ENCODE measurements around the gene BASP1. TPM values are rescaled to one million over a fixed set of nuclear protein-coding genes. Genes with fewer than 3 reads are reported as not detected.

BASP1 gene
- total RNA-seq, 1 experiment from 2014 or later = 0.34 TPM

- BruUV-seq (replicated peaks) = no TSS peak
- POLR2A ChIA-PET = no interaction called here
- intact Hi-C loops (cut with micrococcal nuclease) = no loop called here
- no peaks in the 10 kb centered on the region for H4K20me1 ChIP-seq (ENCODE audit: insufficient read depth)
- H3K4me2 ChIP-seq (ENCODE audit: low read length) = no peak overlapping the region
- H3K27ac ChIP-seq (ENCODE audit: low read depth, low read length) = no peak overlapping the region
- no peak for DNase-seq (ENCODE audit: low read depth, low spot score)
- ATAC-seq = no peak
- H3K4me1 ChIP-seq (ENCODE audit: control insufficient read depth in 1 of 2, insufficient read depth in 2 of 2, low read length in 2 of 2) = no peaks in the 10 kb centered on the region
- TF ChIP-seq ELF1 (IDR thresholded peaks at IDR 0.05; ENCODE audit: borderline replicate concordance, low read depth) = no peak
- TF ChIP-seq, protein P1, sequence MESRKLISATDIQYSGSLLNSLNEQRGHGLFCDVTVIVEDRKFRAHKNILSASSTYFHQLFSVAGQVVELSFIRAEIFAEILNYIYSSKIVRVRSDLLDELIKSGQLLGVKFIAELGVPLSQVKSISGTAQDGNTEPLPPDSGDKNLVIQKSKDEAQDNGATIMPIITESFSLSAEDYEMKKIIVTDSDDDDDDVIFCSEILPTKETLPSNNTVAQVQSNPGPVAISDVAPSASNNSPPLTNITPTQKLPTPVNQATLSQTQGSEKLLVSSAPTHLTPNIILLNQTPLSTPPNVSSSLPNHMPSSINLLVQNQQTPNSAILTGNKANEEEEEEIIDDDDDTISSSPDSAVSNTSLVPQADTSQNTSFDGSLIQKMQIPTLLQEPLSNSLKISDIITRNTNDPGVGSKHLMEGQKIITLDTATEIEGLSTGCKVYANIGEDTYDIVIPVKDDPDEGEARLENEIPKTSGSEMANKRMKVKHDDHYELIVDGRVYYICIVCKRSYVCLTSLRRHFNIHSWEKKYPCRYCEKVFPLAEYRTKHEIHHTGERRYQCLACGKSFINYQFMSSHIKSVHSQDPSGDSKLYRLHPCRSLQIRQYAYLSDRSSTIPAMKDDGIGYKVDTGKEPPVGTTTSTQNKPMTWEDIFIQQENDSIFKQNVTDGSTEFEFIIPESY (IDR thresholded peaks at IDR 0.05; ENCODE audit: extremely low read depth, insufficient replicate concordance, low read length) = no peak
- no peak for TF ChIP-seq EZH2phosphoT487 (IDR thresholded peaks at IDR 0.05; ENCODE audit: borderline replicate concordance)
- TF ChIP-seq, protein P2, sequence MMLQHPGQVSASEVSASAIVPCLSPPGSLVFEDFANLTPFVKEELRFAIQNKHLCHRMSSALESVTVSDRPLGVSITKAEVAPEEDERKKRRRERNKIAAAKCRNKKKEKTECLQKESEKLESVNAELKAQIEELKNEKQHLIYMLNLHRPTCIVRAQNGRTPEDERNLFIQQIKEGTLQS (IDR thresholded peaks at IDR 0.05) = no peak
- no peak for TF ChIP-seq POLR2AphosphoS5 (IDR thresholded peaks at IDR 0.05; ENCODE audit: low read depth, low read length)
- no peak for TF ChIP-seq CBX3 (IDR thresholded peaks at IDR 0.05; ENCODE audit: low read depth)
- TF ChIP-seq ZFX (IDR thresholded peaks at IDR 0.05) = no peak
- no peak for TF ChIP-seq YY1 (IDR thresholded peaks at IDR 0.05; ENCODE audit: extremely low read depth, insufficient replicate concordance, low read depth, low read length)
- TF ChIP-seq SP1 (IDR thresholded peaks at IDR 0.05; ENCODE audit: low read depth) = no peak
- TF ChIP-seq JUND (IDR thresholded peaks at IDR 0.05) = no peak
- TF ChIP-seq, protein P3, sequence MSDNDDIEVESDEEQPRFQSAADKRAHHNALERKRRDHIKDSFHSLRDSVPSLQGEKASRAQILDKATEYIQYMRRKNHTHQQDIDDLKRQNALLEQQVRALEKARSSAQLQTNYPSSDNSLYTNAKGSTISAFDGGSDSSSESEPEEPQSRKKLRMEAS (IDR thresholded peaks at IDR 0.05) = no peak
- TF ChIP-seq CEBPB (IDR thresholded peaks at IDR 0.05; ENCODE audit: low read depth) = no peak
- no peak for TF ChIP-seq FOSL1 (IDR thresholded peaks at IDR 0.05; ENCODE audit: low read depth)
- TF ChIP-seq, protein P4, sequence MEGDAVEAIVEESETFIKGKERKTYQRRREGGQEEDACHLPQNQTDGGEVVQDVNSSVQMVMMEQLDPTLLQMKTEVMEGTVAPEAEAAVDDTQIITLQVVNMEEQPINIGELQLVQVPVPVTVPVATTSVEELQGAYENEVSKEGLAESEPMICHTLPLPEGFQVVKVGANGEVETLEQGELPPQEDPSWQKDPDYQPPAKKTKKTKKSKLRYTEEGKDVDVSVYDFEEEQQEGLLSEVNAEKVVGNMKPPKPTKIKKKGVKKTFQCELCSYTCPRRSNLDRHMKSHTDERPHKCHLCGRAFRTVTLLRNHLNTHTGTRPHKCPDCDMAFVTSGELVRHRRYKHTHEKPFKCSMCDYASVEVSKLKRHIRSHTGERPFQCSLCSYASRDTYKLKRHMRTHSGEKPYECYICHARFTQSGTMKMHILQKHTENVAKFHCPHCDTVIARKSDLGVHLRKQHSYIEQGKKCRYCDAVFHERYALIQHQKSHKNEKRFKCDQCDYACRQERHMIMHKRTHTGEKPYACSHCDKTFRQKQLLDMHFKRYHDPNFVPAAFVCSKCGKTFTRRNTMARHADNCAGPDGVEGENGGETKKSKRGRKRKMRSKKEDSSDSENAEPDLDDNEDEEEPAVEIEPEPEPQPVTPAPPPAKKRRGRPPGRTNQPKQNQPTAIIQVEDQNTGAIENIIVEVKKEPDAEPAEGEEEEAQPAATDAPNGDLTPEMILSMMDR (IDR thresholded peaks at IDR 0.05 in 2 of 3, conservative IDR thresholded peaks at IDR 0.05 in 1 of 3; ENCODE audit: borderline replicate concordance in 1 of 3, insufficient read depth in 1 of 3, low read depth in 2 of 3, low read length in 2 of 3) = no peak
- TF ChIP-seq REST (IDR thresholded peaks at IDR 0.05; ENCODE audit: low read depth) = no peak
- no peak for TF ChIP-seq TCF7L2 (IDR thresholded peaks at IDR 0.05; ENCODE audit: borderline replicate concordance, extremely low read depth, insufficient read depth, insufficient read length)
- TF ChIP-seq RAD21 (IDR thresholded peaks at IDR 0.05; ENCODE audit: low read depth) = no peak
- no peak for TF ChIP-seq SIN3A (IDR thresholded peaks at IDR 0.05; ENCODE audit: low read depth)
- H3K9me3 ChIP-seq (ENCODE audit: control insufficient read depth in 1 of 2, insufficient read depth in 1 of 2, low read depth in 1 of 2, low read length in 2 of 2) = no peaks in the 10 kb centered on the region
- CTCF ChIA-PET = no interaction called here
- peaks cover 7% of the 10 kb centered on the region; the same call in 1 of the 2 replicates for H3K27me3 ChIP-seq (ENCODE audit: insufficient read depth, low read length)
- no peak overlapping the region for H2AFZ ChIP-seq (ENCODE audit: low read depth, low read length, poor library complexity, severe bottlenecking)
- no peaks in the 10 kb centered on the region for H3K36me3 ChIP-seq (ENCODE audit: control insufficient read depth in 1 of 2, insufficient read depth in 2 of 2, low read length in 2 of 2)
- no peak overlapping the region for H3K4me3 ChIP-seq (replicated peaks in 1 of 2; ENCODE audit: low read depth in 1 of 2, low read length in 2 of 2)
- H3K9me2 ChIP-seq (ENCODE audit: insufficient read depth) = no peaks in the 10 kb centered on the region
- RAD21 ChIA-PET (ENCODE audit: low non-redundant PET in 1 of 2, low total read pairs in 2 of 2, uncharacterized antibody in 2 of 2, unreplicated experiment in 2 of 2) = no interaction called here
- H3K9ac ChIP-seq (ENCODE audit: low read length) = no peak overlapping the region
- no peaks in the 10 kb centered on the region for H3K79me2 ChIP-seq (ENCODE audit: insufficient read depth, low read length)
These were observed 38.7 kb downstream of the BASP1 start for GRCh38 chr5:17256171-17256570.
